Measurements from ENCODE around the gene CUX1. TPM values are rescaled to one million over a fixed set of nuclear protein-coding genes. Genes with fewer than 3 reads are reported as not detected.
A peak's percentile ranks its signal among the peaks of the same experiment; 100 is the strongest.

CUX1 gene
- total and polyA plus RNA-seq, 4 donors = 40.5 to 138 (median 69.1) TPM

- Histone ChIP-seq H3K9ac (ENCODE audit: insufficient read depth in 1 of 2, low read length in 2 of 2) (no peak overlapping the region), H3K4me3 (no peak overlapping the region), H3K9me3 (ENCODE audit: control insufficient read depth in 4 of 4, insufficient read depth in 3 of 4, low read length in 3 of 4) (no peaks in the 10 kb centered on the region), H3K4me1 (ENCODE audit: control insufficient read depth in 5 of 5, insufficient read depth in 5 of 5, low read length in 5 of 5) (peaks cover 0 to 19% (median 0%) of the 10 kb centered on the region in 5 donors), H3K27me3 (ENCODE audit: control insufficient read depth in 3 of 3, insufficient read depth in 3 of 3, low read length in 2 of 3) (no peaks in the 10 kb centered on the region), H3K27ac (ENCODE audit: low read depth in 1 of 2, low read length in 1 of 2) (peak overlapping the region in 1 of 2 donors; percentile 34), H3K36me3 (ENCODE audit: control insufficient read depth in 4 of 4, insufficient read depth in 4 of 4, low read length in 4 of 4) (peaks cover 0 to 6% (median 3%) of the 10 kb centered on the region in 4 donors)
- no peak for TF ChIP-seq CTCF (IDR thresholded peaks at IDR 0.05; ENCODE audit: control extremely low read depth, extremely low read depth)
- 85 to 89% methylated on average over 24 of the region's 24 CpGs for WGBS, 2 donors
- ATAC-seq (ENCODE audit: insufficient read depth, low FRiP score) = no peak
- no peak for DNase-seq
These were observed 262.0 kb downstream of the CUX1 start for GRCh38 chr7:102079140-102080018.

GRCh38 chr7:102080019-102080433, 262.6 kb downstream of the CUX1 start:
- Histone ChIP-seq H3K27me3 (ENCODE audit: control insufficient read depth in 3 of 3, insufficient read depth in 3 of 3, low read length in 2 of 3) (no peaks in the 10 kb centered on the region), H3K36me3 (ENCODE audit: control insufficient read depth in 4 of 4, insufficient read depth in 4 of 4, low read length in 4 of 4) (peaks cover 0 to 6% (median 2%) of the 10 kb centered on the region in 4 donors), H3K9me3 (ENCODE audit: control insufficient read depth in 4 of 4, insufficient read depth in 3 of 4, low read length in 3 of 4) (no peaks in the 10 kb centered on the region), H3K4me3 (no peak overlapping the region), H3K4me1 (ENCODE audit: control insufficient read depth in 5 of 5, insufficient read depth in 5 of 5, low read length in 5 of 5) (peaks cover 0 to 19% (median 0%) of the 10 kb centered on the region in 5 donors), H3K27ac (ENCODE audit: low read depth in 1 of 2, low read length in 1 of 2) (peak overlapping the region in 1 of 2 donors; percentile 34), H3K9ac (ENCODE audit: insufficient read depth in 1 of 2, low read length in 2 of 2) (no peak overlapping the region)
- no peak for DNase-seq
- 90 to 95% methylated on average over 17 of the region's 17 CpGs for WGBS, 2 donors
- no peak for TF ChIP-seq CTCF (IDR thresholded peaks at IDR 0.05; ENCODE audit: control extremely low read depth, extremely low read depth)
- ATAC-seq (ENCODE audit: insufficient read depth, low FRiP score) = no peak

- H3K27me3 ChIP-seq (ENCODE audit: control insufficient read depth in 3 of 3, insufficient read depth in 3 of 3, low read length in 2 of 3) = no peaks in the 10 kb centered on the region
- no peaks in the 10 kb centered on the region for H3K9me3 ChIP-seq (ENCODE audit: control insufficient read depth in 4 of 4, insufficient read depth in 3 of 4, low read length in 3 of 4)
- TF ChIP-seq CTCF (IDR thresholded peaks at IDR 0.05; ENCODE audit: control extremely low read depth, extremely low read depth) = no peak
- 78 to 82% methylated on average over 24 of the region's 24 CpGs for WGBS, 2 donors
- DNase-seq = peak in 2 of 3 donors; percentile 36 to 49
- ATAC-seq (ENCODE audit: insufficient read depth, low FRiP score) = no peak
- no peak overlapping the region for H3K4me3 ChIP-seq
- peaks cover 0 to 19% (median 0%) of the 10 kb centered on the region in 5 donors for H3K4me1 ChIP-seq (ENCODE audit: control insufficient read depth in 5 of 5, insufficient read depth in 5 of 5, low read length in 5 of 5)
- H3K36me3 ChIP-seq (ENCODE audit: control insufficient read depth in 4 of 4, insufficient read depth in 4 of 4, low read length in 4 of 4) = peaks cover 0 to 6% (median 2%) of the 10 kb centered on the region in 4 donors
- peak overlapping the region in 1 of 2 donors; percentile 59 for H3K27ac ChIP-seq (ENCODE audit: low read depth in 1 of 2, low read length in 1 of 2)
- H3K9ac ChIP-seq (ENCODE audit: insufficient read depth in 1 of 2, low read length in 2 of 2) = no peak overlapping the region
These were observed 263.2 kb downstream of the CUX1 start for GRCh38 chr7:102080434-102081243.
